ENCODE results near the gene PBX3. TPM values are rescaled to one million over a fixed set of nuclear protein-coding genes. Genes with fewer than 3 reads are reported as not detected.

The PBX3 gene
- total and polyA plus RNA-seq, 2 donors (not counting 1 experiment from before 2014, with no cell fraction given), result 35.8 to 51.8 TPM

DNA sequence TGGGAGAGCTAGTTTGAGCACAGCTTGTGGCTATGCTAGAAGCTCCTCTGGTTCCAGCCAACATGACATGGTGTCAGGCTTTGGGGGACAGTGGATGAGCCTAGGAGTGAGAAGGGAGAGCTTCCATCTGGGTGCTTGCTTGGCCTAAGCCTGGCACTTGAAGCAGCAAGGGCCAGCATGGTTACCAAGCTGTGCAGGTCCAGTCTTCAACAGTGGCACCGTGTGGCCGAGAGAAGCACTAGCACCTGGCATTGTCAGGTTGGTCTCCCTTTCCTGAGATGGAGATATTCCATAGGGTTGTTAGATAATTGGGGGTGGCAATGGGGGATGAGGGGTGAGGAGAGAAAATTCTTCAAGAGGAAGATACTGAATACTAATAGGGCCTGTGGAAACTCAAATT, 261.9 kb downstream of the PBX3 start:
- H4K20me1 ChIP-seq (ENCODE audit: control insufficient read depth, extremely low read depth, insufficient read depth, low read length), result no peaks in the 10 kb centered on the region
- H3K4me2 ChIP-seq (ENCODE audit: extremely low read depth, insufficient read depth, low read length), result no peak overlapping the region
- H3K4me1 ChIP-seq (ENCODE audit: control insufficient read depth, extremely low read depth, insufficient read depth, low read length), result no peaks in the 10 kb centered on the region
- H3K4me3 ChIP-seq (replicated peaks in 1 of 4; ENCODE audit: control extremely low read depth in 1 of 4, insufficient read depth in 1 of 4, low read depth in 3 of 4, low read length in 4 of 4), result no peak overlapping the region
- DNase-seq (ENCODE audit: low read depth in 2 of 2), result no peak
- H3K27me3 ChIP-seq (ENCODE audit: control insufficient read depth, insufficient read depth, low read length), result no peaks in the 10 kb centered on the region
- H3K36me3 ChIP-seq (ENCODE audit: control insufficient read depth, insufficient read depth, low read length), result no peaks in the 10 kb centered on the region
- H3K27ac ChIP-seq (ENCODE audit: insufficient read depth, low read length), result no peak overlapping the region
- no peak for TF ChIP-seq EZH2 (IDR thresholded peaks at IDR 0.05; ENCODE audit: low read length, missing control alignments)
- TF ChIP-seq, protein P1, sequence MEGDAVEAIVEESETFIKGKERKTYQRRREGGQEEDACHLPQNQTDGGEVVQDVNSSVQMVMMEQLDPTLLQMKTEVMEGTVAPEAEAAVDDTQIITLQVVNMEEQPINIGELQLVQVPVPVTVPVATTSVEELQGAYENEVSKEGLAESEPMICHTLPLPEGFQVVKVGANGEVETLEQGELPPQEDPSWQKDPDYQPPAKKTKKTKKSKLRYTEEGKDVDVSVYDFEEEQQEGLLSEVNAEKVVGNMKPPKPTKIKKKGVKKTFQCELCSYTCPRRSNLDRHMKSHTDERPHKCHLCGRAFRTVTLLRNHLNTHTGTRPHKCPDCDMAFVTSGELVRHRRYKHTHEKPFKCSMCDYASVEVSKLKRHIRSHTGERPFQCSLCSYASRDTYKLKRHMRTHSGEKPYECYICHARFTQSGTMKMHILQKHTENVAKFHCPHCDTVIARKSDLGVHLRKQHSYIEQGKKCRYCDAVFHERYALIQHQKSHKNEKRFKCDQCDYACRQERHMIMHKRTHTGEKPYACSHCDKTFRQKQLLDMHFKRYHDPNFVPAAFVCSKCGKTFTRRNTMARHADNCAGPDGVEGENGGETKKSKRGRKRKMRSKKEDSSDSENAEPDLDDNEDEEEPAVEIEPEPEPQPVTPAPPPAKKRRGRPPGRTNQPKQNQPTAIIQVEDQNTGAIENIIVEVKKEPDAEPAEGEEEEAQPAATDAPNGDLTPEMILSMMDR (conservative IDR thresholded peaks at IDR 0.05 in 1 of 2, IDR thresholded peaks at IDR 0.05 in 1 of 2; ENCODE audit: low read depth in 1 of 2, low read length in 2 of 2), result peak in 1 of 2 donors; percentile 22
- H2AFZ ChIP-seq (ENCODE audit: low read length), result no peak overlapping the region
- no peaks in the 10 kb centered on the region for H3K79me2 ChIP-seq (ENCODE audit: control insufficient read depth, insufficient read depth, low read length)
- no peak overlapping the region for H3K9ac ChIP-seq (ENCODE audit: insufficient read depth, low read length)
- H3K9me3 ChIP-seq (ENCODE audit: control insufficient read depth, insufficient read depth, low read depth, low read length), result no peaks in the 10 kb centered on the region

DNA sequence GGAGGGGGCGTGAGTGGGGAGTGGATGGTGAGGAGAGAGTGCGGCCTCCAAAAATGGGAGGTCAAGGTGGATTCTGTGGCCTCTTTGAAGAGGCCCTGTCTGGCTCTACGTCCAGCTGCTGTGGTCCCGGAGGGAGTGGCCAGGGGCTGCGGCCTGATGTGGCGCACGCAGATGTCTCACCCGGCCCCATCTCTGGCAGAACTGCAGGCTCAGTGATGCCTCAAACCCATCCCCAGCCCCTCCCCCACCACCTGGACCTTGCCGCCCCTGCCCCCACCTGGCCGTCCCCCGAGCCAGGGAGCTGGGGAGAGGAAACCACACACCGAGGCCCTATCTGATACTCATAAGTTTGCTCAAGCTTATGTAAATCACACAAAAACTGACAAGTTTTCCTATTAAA, 267.6 kb downstream of the PBX3 start:
- Histone ChIP-seq H3K4me2 (ENCODE audit: extremely low read depth, insufficient read depth, low read length) (no peak overlapping the region), H2AFZ (ENCODE audit: low read length) (no peak overlapping the region), H3K79me2 (ENCODE audit: control insufficient read depth, insufficient read depth, low read length) (no peaks in the 10 kb centered on the region), H3K27ac (ENCODE audit: insufficient read depth, low read length) (no peak overlapping the region), H3K4me1 (ENCODE audit: control insufficient read depth, extremely low read depth, insufficient read depth, low read length) (no peaks in the 10 kb centered on the region), H3K4me3 (replicated peaks in 1 of 4; ENCODE audit: control extremely low read depth in 1 of 4, insufficient read depth in 1 of 4, low read depth in 3 of 4, low read length in 4 of 4) (no peak overlapping the region), H4K20me1 (ENCODE audit: control insufficient read depth, extremely low read depth, insufficient read depth, low read length) (no peaks in the 10 kb centered on the region), H3K36me3 (ENCODE audit: control insufficient read depth, insufficient read depth, low read length) (no peaks in the 10 kb centered on the region), H3K9me3 (ENCODE audit: control insufficient read depth, insufficient read depth, low read depth, low read length) (no peaks in the 10 kb centered on the region), H3K27me3 (ENCODE audit: control insufficient read depth, insufficient read depth, low read length) (no peaks in the 10 kb centered on the region), H3K9ac (ENCODE audit: insufficient read depth, low read length) (no peak overlapping the region)
- no peak for DNase-seq (ENCODE audit: low read depth in 2 of 2)
- no peak for TF ChIP-seq EZH2 (IDR thresholded peaks at IDR 0.05; ENCODE audit: low read length, missing control alignments)
- TF ChIP-seq, protein P1 (conservative IDR thresholded peaks at IDR 0.05 in 1 of 2, IDR thresholded peaks at IDR 0.05 in 1 of 2; ENCODE audit: low read depth in 1 of 2, low read length in 2 of 2), result no peak

DNA sequence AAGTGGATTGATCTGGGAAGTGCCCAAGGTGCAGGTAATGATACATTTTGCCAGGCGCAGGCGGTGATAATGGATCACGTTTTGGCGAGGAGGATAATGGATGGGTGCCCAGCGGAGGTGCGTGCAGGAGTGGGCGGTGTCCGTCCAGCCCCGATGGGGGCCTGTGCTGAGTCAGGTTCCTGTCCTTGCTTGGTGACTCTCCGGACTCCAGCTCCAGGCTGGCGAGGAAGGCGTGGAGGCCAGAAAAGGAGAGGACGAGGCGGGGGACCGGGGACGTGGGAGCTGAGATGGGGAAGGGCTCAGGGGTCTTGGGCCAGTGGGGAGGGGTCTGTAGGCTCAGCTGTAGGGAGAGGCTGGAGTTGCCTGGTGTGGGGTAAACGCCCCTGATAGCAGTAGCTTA, 268.3 kb downstream of the PBX3 start:
- Histone ChIP-seq H3K27ac (ENCODE audit: insufficient read depth, low read length) (no peak overlapping the region), H2AFZ (ENCODE audit: low read length) (no peak overlapping the region), H3K79me2 (ENCODE audit: control insufficient read depth, insufficient read depth, low read length) (no peaks in the 10 kb centered on the region), H3K9ac (ENCODE audit: insufficient read depth, low read length) (no peak overlapping the region), H3K9me3 (ENCODE audit: control insufficient read depth, insufficient read depth, low read depth, low read length) (no peaks in the 10 kb centered on the region), H4K20me1 (ENCODE audit: control insufficient read depth, extremely low read depth, insufficient read depth, low read length) (no peaks in the 10 kb centered on the region), H3K4me3 (replicated peaks in 1 of 4; ENCODE audit: control extremely low read depth in 1 of 4, insufficient read depth in 1 of 4, low read depth in 3 of 4, low read length in 4 of 4) (no peak overlapping the region), H3K36me3 (ENCODE audit: control insufficient read depth, insufficient read depth, low read length) (no peaks in the 10 kb centered on the region), H3K4me2 (ENCODE audit: extremely low read depth, insufficient read depth, low read length) (no peak overlapping the region), H3K27me3 (ENCODE audit: control insufficient read depth, insufficient read depth, low read length) (no peaks in the 10 kb centered on the region), H3K4me1 (ENCODE audit: control insufficient read depth, extremely low read depth, insufficient read depth, low read length) (no peaks in the 10 kb centered on the region)
- TF ChIP-seq, protein P1 (conservative IDR thresholded peaks at IDR 0.05 in 1 of 2, IDR thresholded peaks at IDR 0.05 in 1 of 2; ENCODE audit: low read depth in 1 of 2, low read length in 2 of 2), result no peak
- no peak for TF ChIP-seq EZH2 (IDR thresholded peaks at IDR 0.05; ENCODE audit: low read length, missing control alignments)
- DNase-seq (ENCODE audit: low read depth in 2 of 2), result no peak
